ENCODE data around the gene TIPRL. TPM values are rescaled to one million over a fixed set of nuclear protein-coding genes. Genes with fewer than 3 reads are reported as not detected.
"Not testable (repeated sequence)": the region's sequence is repeated elsewhere in the genome, so short reads cannot be mapped to it uniquely, and the experiment has no call there.

Gene TIPRL
- total RNA-seq, 2 donors from 2014 or later = 67.5 to 68.3 TPM

- ATAC-seq (replicated peaks in 1 of 2) (no peak), DNase-seq (no peak)
- Mint-ChIP-seq H3K27ac (no peak overlapping the region), H3K27me3 (ENCODE audit: low read depth) (peaks cover 18% of the 10 kb centered on the region), H3K9me3 (peaks cover 12 to 14% of the 10 kb centered on the region in 2 donors), H3K36me3 (ENCODE audit: insufficient read depth in 2 of 2) (peaks cover 3 to 7% of the 10 kb centered on the region in 2 donors), H3K4me1 (ENCODE audit: low read depth) (no peaks in the 10 kb centered on the region), H3K4me3 (no peak overlapping the region)
These were observed 14.0 kb upstream of the TIPRL start for GRCh38 chr1:168164771-168165170.

- Mint-ChIP-seq H3K9me3 (no peaks in the 10 kb centered on the region), H3K4me1 (ENCODE audit: low read depth) (no peaks in the 10 kb centered on the region), H3K27me3 (ENCODE audit: low read depth) (peaks cover 13% of the 10 kb centered on the region), H3K27ac (no peak overlapping the region), H3K4me3 (no peak overlapping the region), H3K36me3 (ENCODE audit: insufficient read depth in 2 of 2) (no peaks in the 10 kb centered on the region)
- DNase-seq = no peak
- ATAC-seq (replicated peaks in 1 of 2) = no peak
These were observed 11.0 kb upstream of the TIPRL start for GRCh38 chr1:168167806-168168205.

GRCh38 chr1:168170564-168171508 is 7.9 kb upstream of the TIPRL start:
- H3K27ac Mint-ChIP-seq = no peak overlapping the region
- no peaks in the 10 kb centered on the region for H3K9me3 Mint-ChIP-seq
- no peak overlapping the region for H3K4me3 Mint-ChIP-seq
- ATAC-seq (replicated peaks in 1 of 2) (no peak), DNase-seq (no peak)
- no peaks in the 10 kb centered on the region for H3K4me1 Mint-ChIP-seq (ENCODE audit: low read depth)
- H3K27me3 Mint-ChIP-seq (ENCODE audit: low read depth) = peaks cover 5% of the 10 kb centered on the region
- no peaks in the 10 kb centered on the region for H3K36me3 Mint-ChIP-seq (ENCODE audit: insufficient read depth in 2 of 2)

DNA sequence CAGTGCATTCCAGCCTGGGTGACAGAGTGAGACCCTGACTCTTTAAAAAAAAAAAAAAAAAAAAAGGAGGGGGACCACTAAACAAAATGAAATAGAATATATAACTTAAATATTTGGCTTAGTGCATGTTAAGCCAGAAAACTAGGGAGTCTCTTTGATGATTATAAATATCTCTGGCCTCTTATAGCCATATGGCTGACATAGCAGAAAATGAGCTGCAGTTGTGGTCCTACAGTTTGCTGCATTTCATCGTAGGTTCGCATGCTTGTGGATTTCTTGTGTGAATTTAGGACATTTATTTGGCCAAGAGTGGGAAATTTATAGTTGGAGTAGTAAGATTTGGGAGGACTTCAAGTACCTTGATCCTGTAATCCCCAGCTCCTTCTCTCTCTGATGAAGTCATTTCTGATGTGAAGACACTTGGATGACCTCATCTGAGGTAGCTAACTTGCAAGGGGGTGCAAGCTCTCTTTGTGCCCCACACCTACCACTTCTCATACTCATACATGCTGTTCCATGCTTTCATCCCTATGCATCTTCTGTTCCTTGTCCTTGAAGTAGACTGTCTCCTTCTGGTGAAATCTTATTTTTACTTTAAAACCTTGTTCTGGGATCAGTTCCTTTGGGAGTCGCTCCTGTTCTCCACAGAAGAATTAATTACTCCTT is 6.4 kb upstream of the TIPRL start:
- Mint-ChIP-seq H3K36me3 (ENCODE audit: insufficient read depth in 2 of 2) (no peaks in the 10 kb centered on the region), H3K4me3 (no peak overlapping the region), H3K27ac (no peak overlapping the region), H3K9me3 (no peaks in the 10 kb centered on the region), H3K4me1 (ENCODE audit: low read depth) (no peaks in the 10 kb centered on the region), H3K27me3 (ENCODE audit: low read depth) (peaks cover 5% of the 10 kb centered on the region)
- ATAC-seq (replicated peaks in 1 of 2) (no peak), DNase-seq (no peak)

DNA sequence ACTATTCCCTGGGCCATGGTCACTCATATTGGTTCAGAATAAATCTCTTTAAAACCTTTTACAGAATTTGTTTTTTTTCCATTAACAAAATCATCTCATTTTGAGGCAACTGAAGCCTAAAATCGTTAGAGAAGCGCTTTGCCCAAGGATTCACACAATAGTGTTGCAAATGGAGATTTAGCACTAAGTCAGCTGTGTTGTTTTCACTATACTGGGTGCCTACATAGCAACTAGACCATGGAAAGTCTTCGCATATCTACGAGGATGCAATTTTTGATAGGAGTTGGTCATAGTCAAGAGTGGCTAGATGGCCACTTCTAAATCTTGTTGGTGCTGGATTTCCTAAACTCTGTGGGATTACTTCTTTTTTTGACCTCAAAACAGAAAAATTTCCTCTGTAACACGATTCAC is 530 bp upstream of the TIPRL start:
- H3K9me3 Mint-ChIP-seq = no peaks in the 10 kb centered on the region
- H3K36me3 Mint-ChIP-seq (ENCODE audit: insufficient read depth in 2 of 2) = no peaks in the 10 kb centered on the region
- H3K27ac Mint-ChIP-seq = no peak overlapping the region

DNA sequence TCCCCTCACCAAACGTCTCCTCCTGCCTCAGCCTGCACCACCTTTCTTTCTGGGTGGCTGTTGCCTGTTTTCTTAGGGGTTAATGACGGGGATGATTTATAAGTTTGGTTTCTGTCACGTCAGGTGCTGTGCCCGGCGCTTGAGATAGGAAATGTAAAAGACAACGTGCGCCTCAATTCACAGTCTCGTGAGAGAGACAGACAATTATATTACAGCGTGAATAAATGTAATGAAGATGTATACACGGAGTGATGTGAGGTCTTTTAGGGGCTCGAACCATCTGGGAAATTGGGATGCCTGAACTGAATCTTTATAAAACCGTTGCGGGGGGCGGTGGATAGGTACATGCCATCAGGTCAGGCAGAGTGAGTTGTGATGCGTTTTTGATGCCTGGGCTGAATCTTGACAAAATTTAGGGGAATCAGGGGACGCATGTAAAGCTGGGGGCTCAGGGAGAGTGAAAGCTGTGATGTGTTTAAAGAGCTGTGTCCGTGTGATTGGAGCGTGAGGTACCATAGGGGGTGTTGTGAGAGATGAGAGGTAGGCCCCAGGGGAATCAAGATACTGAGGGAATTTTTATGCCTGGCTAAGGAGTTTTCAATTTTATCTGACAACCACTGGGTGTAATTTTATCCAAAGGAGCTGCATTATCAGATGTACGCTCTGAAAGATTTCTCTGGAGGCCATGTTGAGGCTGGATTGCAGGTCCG is 831 bp downstream of the TIPRL start:
- no peaks in the 10 kb centered on the region for H3K9me3 Mint-ChIP-seq
- H3K27me3 Mint-ChIP-seq (ENCODE audit: low read depth) = no peaks in the 10 kb centered on the region
- H3K36me3 Mint-ChIP-seq (ENCODE audit: insufficient read depth in 2 of 2) = no peaks in the 10 kb centered on the region
- peak; percentile 8 to 14 for DNase-seq
- no peak overlapping the region for H3K4me3 Mint-ChIP-seq
- ATAC-seq (replicated peaks in 1 of 2) = peak; percentile 0 to 1
- peaks cover 13% of the 10 kb centered on the region for H3K4me1 Mint-ChIP-seq (ENCODE audit: low read depth)
- no peak overlapping the region for H3K27ac Mint-ChIP-seq

More for the DNA sequence above, 530 bp upstream of the TIPRL start:
- no peak for DNase-seq
- no peak for ATAC-seq (replicated peaks in 1 of 2)
- H3K4me3 Mint-ChIP-seq = no peak overlapping the region
- H3K4me1 Mint-ChIP-seq (ENCODE audit: low read depth) = peaks cover 8% of the 10 kb centered on the region
- H3K27me3 Mint-ChIP-seq (ENCODE audit: low read depth) = no peaks in the 10 kb centered on the region

- Mint-ChIP-seq H3K27ac (no peak overlapping the region), H3K36me3 (ENCODE audit: insufficient read depth in 2 of 2) (no peaks in the 10 kb centered on the region), H3K27me3 (ENCODE audit: low read depth) (no peaks in the 10 kb centered on the region), H3K4me3 (no peak overlapping the region), H3K4me1 (ENCODE audit: low read depth) (peaks cover 13% of the 10 kb centered on the region), H3K9me3 (no peaks in the 10 kb centered on the region)
- DNase-seq = peak in 1 of 2 donors; percentile 28
- ATAC-seq (replicated peaks in 1 of 2) = no peak
These were observed 1.4 kb downstream of the TIPRL start for GRCh38 chr1:168180148-168180524.

GRCh38 chr1:168181063-168181720 is 2.4 kb downstream of the TIPRL start:
- Mint-ChIP-seq H3K4me1 (ENCODE audit: low read depth) (peaks cover 13% of the 10 kb centered on the region), H3K4me3 (peak overlapping the region; percentile 31 to 65)
- not testable (repeated sequence) for H3K27me3 Mint-ChIP-seq (ENCODE audit: low read depth); ATAC-seq (replicated peaks in 1 of 2); H3K27ac Mint-ChIP-seq; DNase-seq; H3K36me3 Mint-ChIP-seq (ENCODE audit: insufficient read depth in 2 of 2); H3K9me3 Mint-ChIP-seq

DNA sequence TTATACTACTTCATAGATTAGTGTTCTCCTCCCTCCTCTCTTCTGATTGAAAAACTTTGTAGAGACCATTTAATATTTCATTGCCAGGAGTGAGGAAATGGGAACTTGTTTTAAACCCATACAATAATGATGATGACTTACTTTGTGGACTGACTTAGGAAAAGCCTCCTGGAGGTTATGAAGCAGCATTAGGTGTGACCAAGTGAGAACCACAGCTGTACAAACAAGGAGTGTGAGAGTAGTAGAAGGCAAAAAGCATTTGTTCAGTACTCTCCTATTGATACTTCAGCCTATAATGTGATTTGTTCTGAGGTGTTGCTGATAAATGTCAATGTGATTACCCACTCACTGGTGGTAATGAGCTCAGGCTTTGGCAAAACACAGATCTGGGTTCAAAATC is 8.4 kb downstream of the TIPRL start:
- no peak overlapping the region for H3K4me3 Mint-ChIP-seq
- no peaks in the 10 kb centered on the region for H3K27me3 Mint-ChIP-seq (ENCODE audit: low read depth)
- no peak for ATAC-seq (replicated peaks in 1 of 2)
- H3K4me1 Mint-ChIP-seq (ENCODE audit: low read depth) = peaks cover 8% of the 10 kb centered on the region
- peak overlapping the region; percentile 27 for H3K27ac Mint-ChIP-seq
- no peaks in the 10 kb centered on the region for H3K9me3 Mint-ChIP-seq
- DNase-seq = no peak
- peaks cover 4 to 11% of the 10 kb centered on the region in 2 donors for H3K36me3 Mint-ChIP-seq (ENCODE audit: insufficient read depth in 2 of 2)

DNA sequence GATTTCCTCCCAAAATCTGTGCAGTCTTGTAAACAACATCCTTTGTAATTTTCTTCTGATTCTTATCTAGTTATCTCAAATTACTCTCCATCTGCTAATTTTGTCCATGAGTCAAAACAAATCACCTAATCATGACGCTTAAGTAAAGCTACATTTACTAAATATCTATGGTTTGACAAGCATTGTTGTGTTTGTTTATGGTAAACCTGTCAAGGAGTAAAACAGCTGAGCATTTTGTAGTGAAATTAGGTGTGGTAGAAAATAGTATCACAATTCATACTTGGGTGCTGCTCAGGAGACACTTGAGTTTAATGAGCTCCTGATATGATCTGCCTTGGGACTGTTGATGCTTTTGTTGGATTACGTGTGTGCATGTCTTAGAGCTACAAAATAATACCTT is 11.6 kb downstream of the TIPRL start:
- Mint-ChIP-seq H3K36me3 (ENCODE audit: insufficient read depth in 2 of 2) (peaks cover 4 to 21% of the 10 kb centered on the region in 2 donors), H3K27ac (no peak overlapping the region), H3K9me3 (no peaks in the 10 kb centered on the region)

DNA sequence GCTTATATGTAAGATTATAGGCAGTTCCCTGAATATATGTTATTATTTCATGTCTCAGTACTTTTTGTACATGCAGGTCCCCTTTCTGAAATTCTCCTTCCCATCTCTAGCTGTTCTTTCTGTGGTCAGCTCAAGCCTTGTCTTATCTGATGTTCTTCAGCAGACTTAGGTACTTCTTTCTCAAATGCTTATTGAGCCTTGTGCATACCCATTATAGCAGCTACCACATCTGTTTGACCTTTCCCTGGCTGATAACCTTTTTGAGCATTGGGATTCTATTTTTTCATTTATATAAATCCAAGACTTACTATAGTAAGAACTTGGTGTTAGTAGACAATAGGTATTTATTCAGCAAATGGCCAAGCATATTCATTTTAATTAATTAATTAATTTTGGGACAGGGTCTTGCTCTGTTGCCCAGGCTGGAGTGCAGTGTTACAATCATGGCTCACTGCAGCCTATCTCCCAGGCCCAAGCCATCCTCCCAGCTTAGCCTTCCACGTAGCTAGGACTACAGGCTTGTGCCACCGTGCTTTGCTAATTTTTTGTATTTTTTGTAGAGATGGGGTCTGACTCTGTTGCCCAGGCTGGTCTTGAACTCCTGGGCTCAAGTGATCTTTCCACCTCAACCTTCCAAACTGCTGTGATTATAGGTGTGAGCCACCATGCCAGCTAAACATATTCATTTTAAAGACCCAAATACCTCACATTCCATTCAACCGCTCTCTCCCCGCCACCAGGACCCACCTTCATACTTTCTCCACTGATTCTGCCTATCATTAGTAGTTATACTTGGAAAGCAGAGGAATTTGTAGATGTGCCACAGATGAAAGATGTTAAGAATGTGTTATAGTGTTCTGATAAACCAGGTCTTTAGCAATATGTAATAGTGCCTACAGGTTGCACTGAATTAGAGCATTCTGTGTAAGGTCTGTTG is 16.7 kb downstream of the TIPRL start:
- no peak overlapping the region for H3K4me3 Mint-ChIP-seq
- H3K27me3 Mint-ChIP-seq (ENCODE audit: low read depth) = no peaks in the 10 kb centered on the region
- ATAC-seq (replicated peaks in 1 of 2) (no peak), DNase-seq (no peak)
- H3K9me3 Mint-ChIP-seq = no peaks in the 10 kb centered on the region
- peak overlapping the region; percentile 25 for H3K27ac Mint-ChIP-seq
- H3K4me1 Mint-ChIP-seq (ENCODE audit: low read depth) = peaks cover 8% of the 10 kb centered on the region
- H3K36me3 Mint-ChIP-seq (ENCODE audit: insufficient read depth in 2 of 2) = peaks cover 3 to 28% of the 10 kb centered on the region in 2 donors

More for the DNA sequence above, 11.6 kb downstream of the TIPRL start:
- no peak overlapping the region for H3K4me3 Mint-ChIP-seq
- ATAC-seq (replicated peaks in 1 of 2) (no peak), DNase-seq (no peak)
- no peaks in the 10 kb centered on the region for H3K27me3 Mint-ChIP-seq (ENCODE audit: low read depth)
- no peaks in the 10 kb centered on the region for H3K4me1 Mint-ChIP-seq (ENCODE audit: low read depth)

GRCh38 chr1:168199056-168199455 is 20.3 kb downstream of the TIPRL start:
- H3K36me3 Mint-ChIP-seq (ENCODE audit: insufficient read depth in 2 of 2) = peaks cover 6 to 34% of the 10 kb centered on the region in 2 donors
- peak overlapping the region; percentile 60 for H3K27ac Mint-ChIP-seq
- no peaks in the 10 kb centered on the region for H3K27me3 Mint-ChIP-seq (ENCODE audit: low read depth)
- peaks cover 8% of the 10 kb centered on the region for H3K4me1 Mint-ChIP-seq (ENCODE audit: low read depth)
- ATAC-seq (replicated peaks in 1 of 2) (peak in 1 of 2 donors; percentile 60), DNase-seq (no peak)
- no peak overlapping the region for H3K4me3 Mint-ChIP-seq
- no peaks in the 10 kb centered on the region for H3K9me3 Mint-ChIP-seq

All from activated T-cell treated with anti-CD3 and anti-CD28 coated beads, Interleukin-2, amount 50 U/mL, for 72 hours (primary cell).